Measurements from ENCODE around the gene DDX56. TPM values are rescaled to one million over a fixed set of nuclear protein-coding genes. Genes with fewer than 3 reads are reported as not detected.

Gene DDX56
- total RNA-seq, 1 donor from 2014 or later: 99.7 TPM

GRCh38 chr7:44615149-44615611 lies 41.5 kb upstream of the DDX56 start:
- DNase-seq (no peak), ATAC-seq (ENCODE audit: low read depth) (peak; percentile 80)
- CTCF ChIA-PET: no interaction called here
- Mint-ChIP-seq H3K4me3 (peak overlapping the region; percentile 52), H3K27ac (peak overlapping the region; percentile 26), H3K4me1 (peaks cover 56% of the 10 kb centered on the region), H3K27me3 (no peaks in the 10 kb centered on the region), H3K36me3 (ENCODE audit: low read depth) (peaks cover 23% of the 10 kb centered on the region), H3K9me3 (no peaks in the 10 kb centered on the region)
- POLR2A ChIA-PET: interaction anchor here (0.7 to 2.2 kb wide), 2 partner anchors 8 to 517 kb away, joined by 8 to 9 read pairs; partner anchors contain the start of gene OGDH
- TF ChIP-seq CTCF (IDR thresholded peaks at IDR 0.05): no peak
- intact Hi-C loops (cut with micrococcal nuclease): loop anchor here (1.0 kb wide), 1 partner anchor 18 kb away; no protein-coding TSS in a partner anchor

DNA sequence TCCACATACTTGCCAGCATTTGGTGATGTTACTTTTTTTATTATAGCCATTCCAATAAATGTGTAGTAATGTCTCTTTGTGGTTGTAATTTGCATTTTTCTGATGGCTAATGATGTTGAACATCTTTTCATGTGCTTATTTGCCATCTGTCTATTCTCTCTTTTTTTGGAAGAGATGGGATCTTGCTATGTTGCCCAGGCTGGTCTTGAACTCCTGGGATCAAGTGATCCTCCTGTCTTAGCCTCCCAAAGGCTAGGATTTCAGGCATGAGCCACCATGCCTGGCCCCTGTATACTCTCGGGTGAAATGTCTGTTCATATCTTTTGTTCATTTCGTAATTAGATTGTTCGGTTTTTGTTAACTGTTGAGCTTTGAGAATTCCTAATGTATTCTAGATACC lies 36.1 kb upstream of the DDX56 start:
- ATAC-seq (ENCODE audit: low read depth) (no peak), DNase-seq (no peak)
- ChIA-PET POLR2A (interaction anchor here (0.6 to 10.2 kb wide), 5 partner anchors 25 to 537 kb away, joined by 3 to 257 read pairs (median 3); no protein-coding TSS in a partner anchor), CTCF (no interaction called here)
- Mint-ChIP-seq H3K27ac (no peak overlapping the region), H3K36me3 (ENCODE audit: low read depth) (peaks cover 20% of the 10 kb centered on the region), H3K9me3 (no peaks in the 10 kb centered on the region), H3K27me3 (no peaks in the 10 kb centered on the region), H3K4me3 (no peak overlapping the region), H3K4me1 (peaks cover 51% of the 10 kb centered on the region)
- TF ChIP-seq CTCF (IDR thresholded peaks at IDR 0.05): no peak
- intact Hi-C loops (cut with micrococcal nuclease): no loop called here

DNA sequence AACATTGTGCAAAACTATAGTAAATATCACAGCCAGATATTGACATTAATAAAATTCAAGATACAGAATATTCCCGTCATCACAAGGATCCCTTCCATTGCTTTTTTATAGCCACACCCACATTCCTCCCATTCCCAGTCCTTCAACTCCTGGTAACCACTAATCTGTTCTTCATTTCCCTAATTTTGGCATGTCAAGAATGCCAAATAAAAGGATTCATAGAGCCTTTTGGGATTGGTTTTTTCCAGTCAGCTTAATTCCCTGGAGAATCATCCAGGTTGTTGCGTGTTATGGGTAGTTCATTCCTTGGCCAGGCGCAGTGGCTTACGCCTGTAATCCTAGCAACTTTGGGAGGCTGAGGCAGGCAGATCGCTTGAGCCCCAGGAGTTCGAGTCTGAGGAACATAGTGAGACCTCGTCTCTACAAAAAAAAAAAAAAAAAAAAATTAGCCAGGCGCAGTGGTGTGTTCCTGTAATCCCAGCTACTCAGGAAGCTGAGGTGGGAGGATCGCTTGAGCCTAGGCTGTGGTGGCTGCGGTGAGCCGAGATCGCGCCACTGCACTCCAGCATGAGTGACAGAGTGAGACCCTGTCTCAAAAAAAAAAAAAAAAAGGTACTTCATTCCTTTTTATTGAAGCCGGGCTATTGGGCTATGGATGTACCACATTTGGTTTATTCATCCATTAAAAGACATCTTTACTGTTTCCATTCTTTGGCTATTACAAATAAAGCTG lies 35.4 kb upstream of the DDX56 start:
- ATAC-seq (ENCODE audit: low read depth) (no peak), DNase-seq (no peak)
- Mint-ChIP-seq H3K27me3 (no peaks in the 10 kb centered on the region), H3K4me1 (peaks cover 44% of the 10 kb centered on the region), H3K27ac (no peak overlapping the region), H3K9me3 (no peaks in the 10 kb centered on the region), H3K36me3 (ENCODE audit: low read depth) (peaks cover 15% of the 10 kb centered on the region), H3K4me3 (peak overlapping the region; percentile 38)
- CTCF ChIA-PET: no interaction called here
- no peak for TF ChIP-seq CTCF (IDR thresholded peaks at IDR 0.05)
- POLR2A ChIA-PET: interaction anchor here (0.6 to 10.2 kb wide), 6 partner anchors 26 to 537 kb away, joined by 3 to 257 read pairs (median 4); no protein-coding TSS in a partner anchor
- intact Hi-C loops (cut with micrococcal nuclease): no loop called here

DNA sequence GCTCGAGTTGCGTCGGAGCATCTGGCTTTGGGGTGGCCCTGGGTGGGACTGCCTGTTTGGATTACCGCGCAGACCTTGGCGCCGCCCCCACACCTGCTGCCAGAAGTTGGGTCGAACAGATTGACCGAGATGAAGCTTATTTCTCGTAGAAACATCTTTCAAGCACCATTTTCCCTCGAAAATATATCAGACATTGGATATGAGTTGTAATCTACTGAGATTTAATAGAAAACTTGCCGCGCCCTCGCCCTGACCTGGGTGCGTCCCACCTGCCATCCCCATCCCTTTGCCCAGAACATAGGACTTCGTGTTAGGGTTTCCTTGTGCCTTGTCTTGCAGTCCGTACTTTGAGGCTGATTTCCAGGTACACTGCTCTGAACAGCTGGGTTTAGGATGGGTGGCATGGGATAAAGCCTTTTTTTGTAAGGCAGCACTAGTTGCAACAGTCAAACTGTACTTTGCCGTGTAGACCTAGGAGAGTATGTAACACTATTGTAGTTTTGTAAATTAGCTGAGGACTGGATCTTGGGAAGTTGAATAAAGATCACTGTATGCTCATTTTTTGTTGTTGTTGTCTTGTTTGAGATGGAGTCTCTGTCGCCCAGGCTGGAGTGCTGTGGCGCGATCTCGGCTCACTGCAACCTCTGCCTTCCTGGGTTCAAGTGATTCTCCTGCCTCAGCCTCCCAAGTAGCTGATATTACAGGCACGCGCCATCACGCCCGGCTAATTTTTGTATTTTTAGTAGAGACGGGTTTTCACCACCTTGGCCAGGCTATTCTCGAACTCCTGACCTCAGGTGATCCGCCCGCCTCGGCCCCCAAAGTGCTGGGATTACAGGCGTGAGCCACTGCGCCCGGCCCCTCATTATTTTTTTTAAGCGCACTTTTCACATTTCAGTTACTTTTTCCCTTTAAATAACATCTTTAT lies 33.7 kb upstream of the DDX56 start:
- H3K4me3 Mint-ChIP-seq: peak overlapping the region; percentile 98
- peaks cover 15% of the 10 kb centered on the region for H3K36me3 Mint-ChIP-seq (ENCODE audit: low read depth)
- no peaks in the 10 kb centered on the region for H3K9me3 Mint-ChIP-seq
- intact Hi-C loops (cut with micrococcal nuclease): loop anchor here (2.0 kb wide), 1 partner anchor 15 kb away; no protein-coding TSS in a partner anchor
- peak overlapping the region; percentile 98 for H3K27ac Mint-ChIP-seq
- H3K4me1 Mint-ChIP-seq: peaks cover 45% of the 10 kb centered on the region
- peak; percentile 13 for ATAC-seq (ENCODE audit: low read depth)
- DNase-seq: no peak
- CTCF ChIA-PET: interaction anchor here (0.6 to 2.1 kb wide), 6 partner anchors 26 to 416 kb away, joined by 3 to 10 read pairs (median 4); partner anchors contain the start of gene H2AZ2
- POLR2A ChIA-PET: interaction anchor here (0.5 to 10.2 kb wide), 30 partner anchors 9 to 563 kb away, joined by 3 to 257 read pairs (median 4); partner anchors contain the start of genes DBNL, DDX56, H2AZ2 and PPIA
- no peaks in the 10 kb centered on the region for H3K27me3 Mint-ChIP-seq
- no peak for TF ChIP-seq CTCF (IDR thresholded peaks at IDR 0.05)
